HepG2 (cell line): Measurements from ENCODE around the gene UGT1A7.

Source experiments
- AGO1 ChIP-seq: fragments of 200-400 bp; formaldehyde crosslinking; IDR thresholded peaks from 2 replicates; pipeline ENCODE4 v1.6.1; 2017; ENCODE audit warnings: mild to moderate bottlenecking, low read depth, low read length, moderate library complexity; ENCODE audit not compliant: poor library complexity, severe bottlenecking
- CEBPB ChIP-seq: IDR thresholded peaks from 2 replicates; pipeline ENCODE4 v1.6.1; 2011; ENCODE audit warnings: low read depth, low read length, improper control_type of control experiment, borderline replicate concordance
- EZH2 ChIP-seq: conservative IDR thresholded peaks from 2 replicates; pipeline ENCODE4 v1.6.1; 2012; ENCODE audit warnings: mild to moderate bottlenecking, low read depth, low read length, moderate library complexity
- SP2 ChIP-seq: sonication (generic); formaldehyde crosslinking; IDR thresholded peaks from 2 replicates; pipeline ENCODE4 v1.5.1; 2020; ENCODE audit warnings: mild to moderate bottlenecking, missing genetic modification reagents
- TCF12 ChIP-seq, 2 experiments: fragments of 450-650 bp in 1 of 2; sonication (generic) in 1 of 2; formaldehyde crosslinking in 1 of 2; IDR thresholded peaks; 2 replicates each; pipeline versions ENCODE4 v1.6.1 to v1.8.0; 2017 to 2022; ENCODE audit warnings: antibody characterized with exemption in 1 of 2, mild to moderate bottlenecking in 1 of 2, missing genetic modification reagents in 1 of 2, moderate library complexity in 1 of 2
- ZIK1 ChIP-seq: sonication (generic); formaldehyde crosslinking; IDR thresholded peaks from 2 replicates; pipeline ENCODE4 v1.5.0; 2020; ENCODE audit warnings: mild to moderate bottlenecking, low read depth, missing genetic modification reagents, borderline replicate concordance

GRCh38 chr2:233801357-233802131, 119.8 kb downstream of the UGT1A7 start:
- no peak for TF ChIP-seq TCF12 (IDR thresholded peaks at IDR 0.05)
- TF ChIP-seq TCF12 (CRISPR knock-in tag; IDR thresholded peaks at IDR 0.05), result no peak
- no peak for TF ChIP-seq CEBPB
- TF ChIP-seq EZH2, result no peak
- no peak for TF ChIP-seq AGO1
- no peak for TF ChIP-seq ZIK1 (CRISPR knock-in tag)
- no peak for TF ChIP-seq SP2 (CRISPR knock-in tag)
